Measurements from ENCODE around the gene ITPRID2.
A peak's percentile ranks its signal among the peaks of the same experiment; 100 is the strongest.

The ITPRID2 gene

DNA sequence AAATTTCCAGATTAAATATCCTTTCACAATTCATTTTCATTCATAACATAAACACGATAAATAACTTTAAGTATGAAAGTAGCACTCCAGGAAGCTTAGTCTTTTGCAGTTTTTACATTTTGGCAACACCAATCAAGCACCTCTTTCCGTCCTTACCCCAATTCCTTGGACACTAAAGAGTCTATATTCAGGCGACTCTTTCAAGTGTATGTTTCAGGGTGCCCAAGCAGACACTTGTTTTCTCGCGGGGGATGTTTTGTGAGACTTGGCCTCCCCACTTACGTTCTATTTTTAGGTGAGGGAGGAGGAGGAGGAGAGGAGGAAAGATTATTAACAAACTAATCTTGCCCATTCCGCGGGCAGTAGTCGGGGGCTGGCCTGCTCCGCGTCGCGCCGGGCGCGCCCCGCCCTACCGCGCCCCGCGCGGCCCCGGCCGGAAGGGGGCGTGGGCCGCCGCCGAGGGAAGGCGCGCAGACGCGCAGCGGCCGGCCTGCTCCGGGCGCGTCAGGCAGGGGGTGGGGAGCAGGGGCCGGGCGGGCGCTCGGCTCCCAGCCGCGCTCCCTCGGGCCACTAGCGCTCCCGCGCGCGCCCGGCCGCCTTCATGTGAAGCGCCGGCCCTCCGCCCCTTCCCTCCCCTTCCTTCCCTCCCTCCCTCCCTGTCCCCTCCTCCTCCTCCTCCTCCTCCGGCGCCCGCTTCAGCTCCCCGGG, at the start of gene ITPRID2:
TSS of gene ITPRID2 (plus strand) at position 473 of the 708 bp plus-strand sequence. CDS start 337 bp downstream, outside the sequence.
- Histone ChIP-seq H3K9me3 (ENCODE audit: severe bottlenecking) (no peaks in the 10 kb centered on the region), H3K27ac (ENCODE audit: poor library complexity, severe bottlenecking) (peak within 1 kb of the TSS; percentile 79), H3K27me3 (ENCODE audit: insufficient read depth, poor library complexity, severe bottlenecking) (no peaks in the 10 kb centered on the region), H3K4me3 (ENCODE audit: severe bottlenecking) (peak within 1 kb of the TSS; percentile 74), H3K36me3 (ENCODE audit: low read depth) (peaks cover 39% of the 10 kb centered on the region), H3K4me1 (ENCODE audit: insufficient read depth, poor library complexity, severe bottlenecking) (peaks cover 47% of the 10 kb centered on the region)
- TF ChIP-seq, protein P1, sequence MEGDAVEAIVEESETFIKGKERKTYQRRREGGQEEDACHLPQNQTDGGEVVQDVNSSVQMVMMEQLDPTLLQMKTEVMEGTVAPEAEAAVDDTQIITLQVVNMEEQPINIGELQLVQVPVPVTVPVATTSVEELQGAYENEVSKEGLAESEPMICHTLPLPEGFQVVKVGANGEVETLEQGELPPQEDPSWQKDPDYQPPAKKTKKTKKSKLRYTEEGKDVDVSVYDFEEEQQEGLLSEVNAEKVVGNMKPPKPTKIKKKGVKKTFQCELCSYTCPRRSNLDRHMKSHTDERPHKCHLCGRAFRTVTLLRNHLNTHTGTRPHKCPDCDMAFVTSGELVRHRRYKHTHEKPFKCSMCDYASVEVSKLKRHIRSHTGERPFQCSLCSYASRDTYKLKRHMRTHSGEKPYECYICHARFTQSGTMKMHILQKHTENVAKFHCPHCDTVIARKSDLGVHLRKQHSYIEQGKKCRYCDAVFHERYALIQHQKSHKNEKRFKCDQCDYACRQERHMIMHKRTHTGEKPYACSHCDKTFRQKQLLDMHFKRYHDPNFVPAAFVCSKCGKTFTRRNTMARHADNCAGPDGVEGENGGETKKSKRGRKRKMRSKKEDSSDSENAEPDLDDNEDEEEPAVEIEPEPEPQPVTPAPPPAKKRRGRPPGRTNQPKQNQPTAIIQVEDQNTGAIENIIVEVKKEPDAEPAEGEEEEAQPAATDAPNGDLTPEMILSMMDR (IDR thresholded peaks at IDR 0.05; ENCODE audit: poor library complexity, severe bottlenecking) = no peak
- ATAC-seq (ENCODE audit: low read depth) (peak; percentile 92), DNase-seq (ENCODE audit: low spot score) (peak; percentile 80)

- Histone ChIP-seq H3K4me3 (ENCODE audit: severe bottlenecking) (no peak overlapping the region), H3K9me3 (ENCODE audit: severe bottlenecking) (no peaks in the 10 kb centered on the region), H3K36me3 (ENCODE audit: low read depth) (no peaks in the 10 kb centered on the region), H3K27me3 (ENCODE audit: insufficient read depth, poor library complexity, severe bottlenecking) (no peaks in the 10 kb centered on the region), H3K4me1 (ENCODE audit: insufficient read depth, poor library complexity, severe bottlenecking) (no peaks in the 10 kb centered on the region), H3K27ac (ENCODE audit: poor library complexity, severe bottlenecking) (no peak overlapping the region)
- DNase-seq (ENCODE audit: low spot score) (no peak), ATAC-seq (ENCODE audit: low read depth) (no peak)
- TF ChIP-seq, protein P1 (IDR thresholded peaks at IDR 0.05; ENCODE audit: poor library complexity, severe bottlenecking) = no peak
Measured at GRCh38 chr2:181844551-181845290, 46.8 kb upstream of the ITPRID2 start.

- ATAC-seq (ENCODE audit: low read depth) (no peak), DNase-seq (ENCODE audit: low spot score) (no peak)
- Histone ChIP-seq H3K27ac (ENCODE audit: poor library complexity, severe bottlenecking) (no peak overlapping the region), H3K4me1 (ENCODE audit: insufficient read depth, poor library complexity, severe bottlenecking) (no peaks in the 10 kb centered on the region), H3K36me3 (ENCODE audit: low read depth) (no peaks in the 10 kb centered on the region), H3K27me3 (ENCODE audit: insufficient read depth, poor library complexity, severe bottlenecking) (no peaks in the 10 kb centered on the region), H3K9me3 (ENCODE audit: severe bottlenecking) (no peaks in the 10 kb centered on the region), H3K4me3 (ENCODE audit: severe bottlenecking) (no peak overlapping the region)
- TF ChIP-seq, protein P1 (IDR thresholded peaks at IDR 0.05; ENCODE audit: poor library complexity, severe bottlenecking) = no peak
Measured at GRCh38 chr2:181846399-181847197, 44.9 kb upstream of the ITPRID2 start.

GRCh38 chr2:181847198-181847556, 44.4 kb upstream of the ITPRID2 start:
- TF ChIP-seq, protein P1 (IDR thresholded peaks at IDR 0.05; ENCODE audit: poor library complexity, severe bottlenecking) = no peak
- no peak for DNase-seq (ENCODE audit: low spot score)
- Histone ChIP-seq H3K27me3 (ENCODE audit: insufficient read depth, poor library complexity, severe bottlenecking) (no peaks in the 10 kb centered on the region), H3K4me1 (ENCODE audit: insufficient read depth, poor library complexity, severe bottlenecking) (no peaks in the 10 kb centered on the region), H3K9me3 (ENCODE audit: severe bottlenecking) (no peaks in the 10 kb centered on the region), H3K36me3 (ENCODE audit: low read depth) (no peaks in the 10 kb centered on the region), H3K27ac (ENCODE audit: poor library complexity, severe bottlenecking) (no peak overlapping the region), H3K4me3 (ENCODE audit: severe bottlenecking) (no peak overlapping the region)
- ATAC-seq (ENCODE audit: low read depth) = no peak

Data from RWPE2 (cell line).